ENCODE results near the gene RHO. TPM values are rescaled to one million over a fixed set of nuclear protein-coding genes. Genes with fewer than 3 reads are reported as not detected.

RHO gene
- total RNA-seq, 1 experiment from 2014 or later: not detected

GRCh38 chr3:129583289-129583688 is 54.9 kb downstream of the RHO start:
- ATAC-seq (no peak), DNase-seq (ENCODE audit: low spot score) (no peak)
- no peak overlapping the region for H3K27ac Mint-ChIP-seq
- CTCF ChIA-PET: interaction anchor here (2.4 kb wide), 1 partner anchor 93 kb away, joined by 11 read pairs; no protein-coding TSS in a partner anchor
- no peaks in the 10 kb centered on the region for H3K9me3 Mint-ChIP-seq
- POLR2A ChIA-PET: no interaction called here
- no peak overlapping the region for H3K4me3 Mint-ChIP-seq
- H3K4me1 Mint-ChIP-seq: no peaks in the 10 kb centered on the region
- H3K36me3 Mint-ChIP-seq: no peaks in the 10 kb centered on the region
- no peaks in the 10 kb centered on the region for H3K27me3 Mint-ChIP-seq (ENCODE audit: low read depth)
- TF ChIP-seq FOXP1 (CRISPR knock-in tag; IDR thresholded peaks at IDR 0.05; ENCODE audit: borderline replicate concordance) (no peak), TCF7 (CRISPR knock-in tag; IDR thresholded peaks at IDR 0.05; ENCODE audit: low read depth) (no peak), CTCF (IDR thresholded peaks at IDR 0.05) (no peak), HMGA2 (CRISPR knock-in tag; IDR thresholded peaks at IDR 0.05) (no peak), ZNF232 (CRISPR knock-in tag; IDR thresholded peaks at IDR 0.05) (no peak), NFE2L1 (CRISPR knock-in tag; IDR thresholded peaks at IDR 0.05) (no peak), ZBTB21 (CRISPR knock-in tag; IDR thresholded peaks at IDR 0.05; ENCODE audit: borderline replicate concordance) (no peak), ZBTB43 (CRISPR knock-in tag; IDR thresholded peaks at IDR 0.05) (no peak), SMAD4 (CRISPR knock-in tag; IDR thresholded peaks at IDR 0.05) (no peak), CBFB (CRISPR knock-in tag; IDR thresholded peaks at IDR 0.05; ENCODE audit: low read depth) (no peak), ESRRA (CRISPR knock-in tag; IDR thresholded peaks at IDR 0.05; ENCODE audit: borderline replicate concordance) (no peak), MYBL2 (CRISPR knock-in tag; IDR thresholded peaks at IDR 0.05) (no peak)
- TF ChIP-seq, protein P1, sequence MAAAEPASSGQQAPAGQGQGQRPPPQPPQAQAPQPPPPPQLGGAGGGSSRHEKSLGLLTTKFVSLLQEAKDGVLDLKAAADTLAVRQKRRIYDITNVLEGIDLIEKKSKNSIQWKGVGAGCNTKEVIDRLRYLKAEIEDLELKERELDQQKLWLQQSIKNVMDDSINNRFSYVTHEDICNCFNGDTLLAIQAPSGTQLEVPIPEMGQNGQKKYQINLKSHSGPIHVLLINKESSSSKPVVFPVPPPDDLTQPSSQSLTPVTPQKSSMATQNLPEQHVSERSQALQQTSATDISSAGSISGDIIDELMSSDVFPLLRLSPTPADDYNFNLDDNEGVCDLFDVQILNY (CRISPR knock-in tag; IDR thresholded peaks at IDR 0.05): no peak
- TF ChIP-seq, protein P2, sequence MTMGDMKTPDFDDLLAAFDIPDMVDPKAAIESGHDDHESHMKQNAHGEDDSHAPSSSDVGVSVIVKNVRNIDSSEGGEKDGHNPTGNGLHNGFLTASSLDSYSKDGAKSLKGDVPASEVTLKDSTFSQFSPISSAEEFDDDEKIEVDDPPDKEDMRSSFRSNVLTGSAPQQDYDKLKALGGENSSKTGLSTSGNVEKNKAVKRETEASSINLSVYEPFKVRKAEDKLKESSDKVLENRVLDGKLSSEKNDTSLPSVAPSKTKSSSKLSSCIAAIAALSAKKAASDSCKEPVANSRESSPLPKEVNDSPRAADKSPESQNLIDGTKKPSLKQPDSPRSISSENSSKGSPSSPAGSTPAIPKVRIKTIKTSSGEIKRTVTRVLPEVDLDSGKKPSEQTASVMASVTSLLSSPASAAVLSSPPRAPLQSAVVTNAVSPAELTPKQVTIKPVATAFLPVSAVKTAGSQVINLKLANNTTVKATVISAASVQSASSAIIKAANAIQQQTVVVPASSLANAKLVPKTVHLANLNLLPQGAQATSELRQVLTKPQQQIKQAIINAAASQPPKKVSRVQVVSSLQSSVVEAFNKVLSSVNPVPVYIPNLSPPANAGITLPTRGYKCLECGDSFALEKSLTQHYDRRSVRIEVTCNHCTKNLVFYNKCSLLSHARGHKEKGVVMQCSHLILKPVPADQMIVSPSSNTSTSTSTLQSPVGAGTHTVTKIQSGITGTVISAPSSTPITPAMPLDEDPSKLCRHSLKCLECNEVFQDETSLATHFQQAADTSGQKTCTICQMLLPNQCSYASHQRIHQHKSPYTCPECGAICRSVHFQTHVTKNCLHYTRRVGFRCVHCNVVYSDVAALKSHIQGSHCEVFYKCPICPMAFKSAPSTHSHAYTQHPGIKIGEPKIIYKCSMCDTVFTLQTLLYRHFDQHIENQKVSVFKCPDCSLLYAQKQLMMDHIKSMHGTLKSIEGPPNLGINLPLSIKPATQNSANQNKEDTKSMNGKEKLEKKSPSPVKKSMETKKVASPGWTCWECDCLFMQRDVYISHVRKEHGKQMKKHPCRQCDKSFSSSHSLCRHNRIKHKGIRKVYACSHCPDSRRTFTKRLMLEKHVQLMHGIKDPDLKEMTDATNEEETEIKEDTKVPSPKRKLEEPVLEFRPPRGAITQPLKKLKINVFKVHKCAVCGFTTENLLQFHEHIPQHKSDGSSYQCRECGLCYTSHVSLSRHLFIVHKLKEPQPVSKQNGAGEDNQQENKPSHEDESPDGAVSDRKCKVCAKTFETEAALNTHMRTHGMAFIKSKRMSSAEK (CRISPR knock-in tag; IDR thresholded peaks at IDR 0.05; ENCODE audit: borderline replicate concordance): no peak

- H3K27ac Mint-ChIP-seq: no peak overlapping the region
- ChIA-PET CTCF (no interaction called here), POLR2A (no interaction called here)
- H3K36me3 Mint-ChIP-seq: no peaks in the 10 kb centered on the region
- no peaks in the 10 kb centered on the region for H3K27me3 Mint-ChIP-seq (ENCODE audit: low read depth)
- H3K4me1 Mint-ChIP-seq: no peaks in the 10 kb centered on the region
- TF ChIP-seq JUN (CRISPR knock-in tag; IDR thresholded peaks at IDR 0.05): no peak
- no peak for TF ChIP-seq ZNF232 (CRISPR knock-in tag; IDR thresholded peaks at IDR 0.05)
- no peak for TF ChIP-seq ZNF512 (CRISPR knock-in tag; IDR thresholded peaks at IDR 0.05; ENCODE audit: borderline replicate concordance)
- TF ChIP-seq FOXP4 (CRISPR knock-in tag; IDR thresholded peaks at IDR 0.05): no peak
- no peak for TF ChIP-seq SMAD4 (CRISPR knock-in tag; IDR thresholded peaks at IDR 0.05)
- no peak for TF ChIP-seq RORB (CRISPR knock-in tag; IDR thresholded peaks at IDR 0.05)
- no peak for TF ChIP-seq TEAD1 (CRISPR knock-in tag; IDR thresholded peaks at IDR 0.05)
- TF ChIP-seq E2F1 (CRISPR knock-in tag; IDR thresholded peaks at IDR 0.05): no peak
- TF ChIP-seq FOXK1 (CRISPR knock-in tag; IDR thresholded peaks at IDR 0.05): no peak
- no peak for TF ChIP-seq ELF4 (CRISPR knock-in tag; IDR thresholded peaks at IDR 0.05; ENCODE audit: low read depth)
- no peak for TF ChIP-seq FOXJ3 (CRISPR knock-in tag; IDR thresholded peaks at IDR 0.05; ENCODE audit: borderline replicate concordance)
- TF ChIP-seq ESRRA (CRISPR knock-in tag; IDR thresholded peaks at IDR 0.05; ENCODE audit: borderline replicate concordance): no peak
- no peaks in the 10 kb centered on the region for H3K9me3 Mint-ChIP-seq
- DNase-seq (ENCODE audit: low spot score): no peak
- no peak overlapping the region for H3K4me3 Mint-ChIP-seq
- no peak for ATAC-seq
These were observed 56.2 kb downstream of the RHO start for GRCh38 chr3:129584631-129585030.

All from WTC11 (cell line).